PC-3 (cell line): ENCODE measurements around the gene CREG2.

Source experiments
- EZH2 ChIP-seq: fragments of 300-600 bp; sonication (generic); IDR thresholded peaks from one replicate; pipeline ENCODE4 v1.6.1; 2017; ENCODE audit warnings: antibody characterized with exemption, mild to moderate bottlenecking, low read length; ENCODE audit not compliant: unreplicated experiment
- TF ChIP-seq, protein P1 (sequence below): fragments of 300-600 bp; sonication (generic); conservative IDR thresholded peaks from 2 replicates; pipeline ENCODE4 v1.5.1; 2017; ENCODE audit warnings: antibody characterized with exemption, low read depth, mild to moderate bottlenecking, low read length

DNA sequence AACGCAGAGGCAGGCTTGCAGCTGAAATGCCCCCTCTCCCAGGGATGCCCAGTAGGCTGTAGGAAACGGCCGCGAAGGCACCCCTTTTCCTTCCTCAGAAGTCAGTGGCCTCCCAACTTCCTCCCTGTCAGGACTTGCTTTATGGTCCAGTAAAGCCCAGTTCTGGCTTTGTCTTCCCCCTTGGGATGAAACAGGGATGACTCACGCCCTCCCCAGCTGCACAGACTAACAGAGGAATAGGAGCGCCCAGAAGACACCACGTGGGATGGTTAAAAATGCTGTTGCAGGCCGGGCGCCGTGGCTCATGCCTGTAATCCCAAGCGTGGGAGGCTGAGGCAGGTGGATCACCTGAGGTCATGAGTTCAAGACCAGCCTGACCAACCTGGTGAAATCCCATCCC lies 6.9 kb downstream of the CREG2 start:
- TF ChIP-seq EZH2 = no peak
- TF ChIP-seq, protein P1, sequence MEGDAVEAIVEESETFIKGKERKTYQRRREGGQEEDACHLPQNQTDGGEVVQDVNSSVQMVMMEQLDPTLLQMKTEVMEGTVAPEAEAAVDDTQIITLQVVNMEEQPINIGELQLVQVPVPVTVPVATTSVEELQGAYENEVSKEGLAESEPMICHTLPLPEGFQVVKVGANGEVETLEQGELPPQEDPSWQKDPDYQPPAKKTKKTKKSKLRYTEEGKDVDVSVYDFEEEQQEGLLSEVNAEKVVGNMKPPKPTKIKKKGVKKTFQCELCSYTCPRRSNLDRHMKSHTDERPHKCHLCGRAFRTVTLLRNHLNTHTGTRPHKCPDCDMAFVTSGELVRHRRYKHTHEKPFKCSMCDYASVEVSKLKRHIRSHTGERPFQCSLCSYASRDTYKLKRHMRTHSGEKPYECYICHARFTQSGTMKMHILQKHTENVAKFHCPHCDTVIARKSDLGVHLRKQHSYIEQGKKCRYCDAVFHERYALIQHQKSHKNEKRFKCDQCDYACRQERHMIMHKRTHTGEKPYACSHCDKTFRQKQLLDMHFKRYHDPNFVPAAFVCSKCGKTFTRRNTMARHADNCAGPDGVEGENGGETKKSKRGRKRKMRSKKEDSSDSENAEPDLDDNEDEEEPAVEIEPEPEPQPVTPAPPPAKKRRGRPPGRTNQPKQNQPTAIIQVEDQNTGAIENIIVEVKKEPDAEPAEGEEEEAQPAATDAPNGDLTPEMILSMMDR = no peak
